ENCODE results near the gene MKI67. TPM values are rescaled to one million over a fixed set of nuclear protein-coding genes. Genes with fewer than 3 reads are reported as not detected.

The MKI67 gene
- total RNA-seq, 1 donor from 2014 or later, result 161 TPM

DNA sequence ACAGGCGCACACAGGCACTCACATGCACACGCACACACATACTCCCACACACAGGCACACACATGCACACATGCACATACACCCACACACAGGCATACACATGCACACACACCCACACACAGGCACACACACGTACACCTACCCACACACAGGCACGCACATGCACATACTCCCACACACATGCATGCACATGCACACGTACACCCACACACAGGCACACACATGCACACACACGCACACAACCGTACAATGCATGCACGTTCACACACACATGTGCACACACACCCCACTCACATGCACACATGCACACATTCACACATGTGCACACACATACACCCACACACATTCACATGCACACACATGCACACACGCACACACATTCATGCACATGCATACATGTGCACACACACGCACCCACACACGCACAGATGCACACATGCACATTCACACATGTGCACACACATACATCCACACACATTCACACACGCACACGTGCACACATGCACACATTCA lies 59.3 kb downstream of the MKI67 start:
- Mint-ChIP-seq H3K27me3 (no peaks in the 10 kb centered on the region), H3K9me3 (no peaks in the 10 kb centered on the region), H3K4me3 (no peak overlapping the region), H3K4me1 (peaks cover 50% of the 10 kb centered on the region), H3K27ac (peak overlapping the region; percentile 14), H3K36me3 (ENCODE audit: low read depth) (peaks cover 79% of the 10 kb centered on the region)
- intact Hi-C loops (cut with micrococcal nuclease), result no loop called here
- no peak for DNase-seq

DNA sequence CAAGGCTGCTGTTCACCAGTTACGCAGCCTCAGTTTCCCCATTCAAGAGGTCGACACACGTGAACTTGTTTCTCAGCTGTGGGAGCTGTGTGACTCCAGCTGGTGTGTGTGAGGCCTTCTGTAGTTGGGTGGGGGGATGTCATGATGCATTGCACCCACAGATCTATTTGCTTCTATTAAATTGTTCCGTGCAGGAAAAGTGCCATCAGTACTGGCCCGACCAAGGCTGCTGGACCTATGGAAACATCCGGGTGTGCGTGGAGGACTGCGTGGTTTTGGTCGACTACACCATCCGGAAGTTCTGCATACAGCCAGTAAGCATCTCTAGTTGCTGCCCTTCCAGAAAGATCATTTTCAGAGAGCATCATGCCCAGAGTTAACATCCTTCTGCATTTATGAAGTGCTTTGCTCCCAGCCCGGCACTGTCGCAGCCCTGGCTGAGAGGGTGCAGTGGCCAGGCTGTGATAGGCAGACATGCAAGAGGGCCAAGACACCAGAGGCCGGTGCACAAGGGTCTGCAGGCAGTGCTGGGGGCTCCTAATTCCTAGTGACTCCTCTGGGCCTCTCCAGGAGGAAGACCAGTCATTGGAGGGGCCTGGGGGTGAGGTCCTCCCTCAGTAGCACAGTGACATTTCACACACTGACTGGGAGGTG lies 60.2 kb downstream of the MKI67 start:
- peaks cover 51% of the 10 kb centered on the region for H3K4me1 Mint-ChIP-seq
- peaks cover 81% of the 10 kb centered on the region for H3K36me3 Mint-ChIP-seq (ENCODE audit: low read depth)
- intact Hi-C loops (cut with micrococcal nuclease), result no loop called here
- no peaks in the 10 kb centered on the region for H3K9me3 Mint-ChIP-seq
- DNase-seq, result no peak
- no peak overlapping the region for H3K27ac Mint-ChIP-seq
- no peak overlapping the region for H3K4me3 Mint-ChIP-seq
- no peaks in the 10 kb centered on the region for H3K27me3 Mint-ChIP-seq

DNA sequence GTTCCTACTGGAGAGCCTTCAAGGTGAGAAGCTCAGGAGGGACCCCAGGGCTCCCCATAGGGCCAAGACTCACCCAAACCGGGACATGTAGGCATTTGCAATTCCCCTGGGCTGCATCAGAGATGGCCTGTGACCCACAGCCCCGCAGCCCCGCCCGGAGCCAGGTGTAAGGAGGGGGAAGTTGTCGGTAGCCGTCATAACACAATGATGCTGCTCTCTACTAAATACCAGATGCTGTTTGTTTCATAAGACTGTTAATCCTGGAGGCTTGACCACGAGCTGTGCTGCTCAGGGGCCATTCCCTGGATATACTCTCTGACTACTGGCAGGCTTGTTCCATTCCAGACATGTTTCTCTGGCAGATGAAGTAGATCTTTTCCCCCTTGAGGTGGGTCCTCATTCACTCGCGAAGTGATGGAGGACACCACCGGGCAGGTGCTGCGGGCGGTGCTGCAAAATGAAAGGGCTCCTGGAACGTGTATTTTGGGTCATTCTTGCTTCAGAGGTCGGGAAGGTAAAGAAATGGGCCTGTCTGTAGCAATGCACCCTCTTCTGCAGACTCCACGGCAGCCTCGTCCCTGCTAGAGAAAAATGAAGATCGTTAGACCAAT lies 61.1 kb downstream of the MKI67 start:
- Mint-ChIP-seq H3K4me1 (peaks cover 52% of the 10 kb centered on the region), H3K27me3 (no peaks in the 10 kb centered on the region), H3K4me3 (peak overlapping the region; percentile 77), H3K9me3 (no peaks in the 10 kb centered on the region), H3K36me3 (ENCODE audit: low read depth) (peaks cover 82% of the 10 kb centered on the region), H3K27ac (peak overlapping the region; percentile 96)
- intact Hi-C loops (cut with micrococcal nuclease), result loop anchor here (1.0 kb wide), 4 partner anchors 18 to 82 kb away; partner anchors contain the start of gene MKI67
- DNase-seq, result no peak

DNA sequence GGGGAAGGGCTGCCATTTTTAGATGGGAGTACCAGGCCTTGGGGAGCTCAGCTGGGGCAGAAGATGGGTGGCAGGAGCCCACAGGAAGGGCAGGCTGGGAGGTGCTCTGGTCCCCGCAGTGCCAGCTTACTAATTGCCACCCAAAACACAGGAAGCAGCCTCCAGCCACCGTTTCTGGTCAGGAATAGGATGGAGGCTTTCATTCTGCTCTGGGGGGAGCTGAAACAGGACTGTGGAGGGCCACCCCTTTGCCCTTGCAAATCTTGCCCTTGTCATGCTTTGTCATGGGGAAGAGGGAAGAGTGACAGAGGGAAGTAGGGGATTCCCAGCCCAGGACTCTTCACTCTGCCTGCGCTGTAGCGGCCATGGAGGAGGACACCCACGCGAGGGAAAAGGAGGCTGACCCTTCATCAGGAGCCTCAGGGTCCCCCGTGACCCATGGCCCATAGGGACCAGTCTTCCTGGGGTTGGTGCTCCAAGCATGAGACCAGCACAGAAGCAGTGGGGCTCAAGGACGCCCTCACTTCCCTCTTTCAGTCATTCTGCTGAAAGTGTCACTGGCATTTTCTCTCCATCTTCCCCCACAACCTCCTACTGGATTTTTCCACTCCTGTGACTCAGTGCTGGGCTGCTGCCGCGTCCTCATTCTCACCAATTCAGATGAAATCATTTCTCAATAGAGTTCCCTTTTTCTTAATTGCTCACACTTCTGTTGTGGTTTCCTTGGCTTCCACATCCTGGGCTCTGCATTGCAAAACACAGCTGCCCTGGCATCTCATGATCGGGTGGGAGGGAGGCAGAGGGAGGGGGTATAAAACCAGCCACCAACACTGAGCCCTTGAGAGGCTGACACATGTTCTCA lies 61.9 kb downstream of the MKI67 start:
- intact Hi-C loops (cut with micrococcal nuclease), result loop anchor here (1.0 kb wide), 4 partner anchors 17 to 83 kb away; partner anchors contain the start of gene MKI67
- peaks cover 80% of the 10 kb centered on the region for H3K36me3 Mint-ChIP-seq (ENCODE audit: low read depth)
- DNase-seq, result peak; percentile 85
- no peaks in the 10 kb centered on the region for H3K9me3 Mint-ChIP-seq
- H3K4me3 Mint-ChIP-seq, result peak overlapping the region; percentile 77
- no peaks in the 10 kb centered on the region for H3K27me3 Mint-ChIP-seq
- H3K27ac Mint-ChIP-seq, result peak overlapping the region; percentile 96
- peaks cover 57% of the 10 kb centered on the region for H3K4me1 Mint-ChIP-seq

DNA sequence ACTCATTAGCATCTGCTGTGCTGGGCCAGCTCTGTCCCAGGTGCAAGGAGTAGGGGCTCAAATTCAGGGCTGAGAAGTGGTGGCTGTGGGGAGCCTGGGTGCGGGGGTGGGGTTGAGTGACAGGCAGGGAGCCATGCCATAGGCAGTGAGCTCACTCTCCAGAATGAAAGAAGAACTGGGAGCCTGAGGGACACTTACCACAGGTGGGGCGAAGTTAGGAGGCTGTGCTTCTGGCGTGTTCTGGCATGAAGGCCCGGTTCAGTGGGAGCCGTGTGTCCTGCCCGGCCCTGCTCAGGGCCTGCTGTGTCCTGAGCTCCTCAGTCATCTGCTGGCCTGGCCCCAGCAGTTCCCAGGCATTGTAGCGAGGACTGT lies 62.5 kb downstream of the MKI67 start:
- H3K36me3 Mint-ChIP-seq (ENCODE audit: low read depth), result peaks cover 81% of the 10 kb centered on the region
- H3K4me1 Mint-ChIP-seq, result peaks cover 57% of the 10 kb centered on the region
- no peaks in the 10 kb centered on the region for H3K9me3 Mint-ChIP-seq
- H3K4me3 Mint-ChIP-seq, result peak overlapping the region; percentile 77
- intact Hi-C loops (cut with micrococcal nuclease), result loop anchor here (1.0 kb wide), 5 partner anchors 16 to 84 kb away; partner anchors contain the start of gene MKI67
- peak; percentile 67 for DNase-seq
- H3K27me3 Mint-ChIP-seq, result no peaks in the 10 kb centered on the region
- peak overlapping the region; percentile 96 for H3K27ac Mint-ChIP-seq

DNA sequence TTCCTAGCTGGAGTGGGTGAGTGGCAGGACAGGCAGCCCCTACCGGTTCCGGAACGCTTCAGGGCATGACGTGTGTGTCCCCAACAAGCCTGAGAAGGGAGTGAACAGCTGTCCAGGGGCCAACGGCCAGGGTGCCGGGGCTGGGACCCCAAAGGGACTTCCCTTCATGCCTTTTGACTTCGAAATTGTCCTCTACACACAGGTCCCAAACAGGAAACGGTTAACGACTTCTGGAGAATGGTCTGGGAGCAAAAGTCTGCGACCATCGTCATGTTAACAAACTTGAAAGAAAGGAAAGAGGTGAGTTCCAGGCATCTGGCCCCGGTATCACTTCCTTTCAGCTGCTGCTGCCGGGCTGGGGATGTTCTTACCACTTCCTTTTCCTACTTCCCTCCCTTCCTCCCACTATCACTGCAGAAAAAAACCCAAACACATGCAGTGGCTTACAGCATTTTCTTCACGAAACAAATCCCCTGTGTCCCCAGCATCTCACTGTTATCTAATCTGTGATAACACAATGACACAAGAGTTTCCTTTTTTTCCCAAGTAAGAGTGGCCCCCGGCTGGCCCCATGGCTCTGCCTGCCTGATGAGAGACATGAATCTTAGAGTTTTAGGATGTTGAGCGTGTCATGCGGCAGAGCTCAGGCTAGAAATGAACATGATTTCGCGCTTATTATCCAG lies 63.2 kb downstream of the MKI67 start:
- no peaks in the 10 kb centered on the region for H3K9me3 Mint-ChIP-seq
- H3K36me3 Mint-ChIP-seq (ENCODE audit: low read depth), result peaks cover 81% of the 10 kb centered on the region
- H3K4me3 Mint-ChIP-seq, result peak overlapping the region; percentile 77
- H3K4me1 Mint-ChIP-seq, result peaks cover 57% of the 10 kb centered on the region
- intact Hi-C loops (cut with micrococcal nuclease), result loop anchor here (1.0 kb wide), 1 partner anchor 72 kb away; no protein-coding TSS in a partner anchor
- H3K27me3 Mint-ChIP-seq, result no peaks in the 10 kb centered on the region
- peak; percentile 87 for DNase-seq
- peak overlapping the region; percentile 96 for H3K27ac Mint-ChIP-seq

DNA sequence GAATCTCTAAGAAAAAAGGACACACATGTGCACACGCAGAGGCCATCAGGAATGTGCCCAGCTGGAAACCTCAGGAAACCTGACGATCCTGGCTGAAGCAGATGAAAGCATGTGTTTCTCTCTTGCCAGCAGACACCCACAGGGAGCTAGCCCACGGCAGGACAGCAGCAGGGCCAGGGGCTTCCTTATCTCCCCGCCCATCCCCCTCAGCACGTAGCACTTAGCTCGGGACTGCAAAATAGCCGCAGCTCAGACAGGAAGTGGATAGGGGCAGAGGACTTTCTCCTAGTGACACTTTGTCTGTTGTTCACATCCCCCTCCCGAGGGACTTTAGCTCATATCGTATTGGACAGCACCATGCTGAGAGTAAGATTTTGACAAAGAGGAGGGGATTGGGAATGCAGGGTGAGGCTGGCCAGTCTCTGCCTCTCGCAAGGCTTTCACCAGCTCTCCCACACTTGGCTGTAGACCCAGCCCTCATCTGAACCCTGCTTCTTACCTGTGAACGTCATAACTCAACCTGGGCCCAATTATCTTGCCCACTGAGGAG lies 63.8 kb downstream of the MKI67 start:
- intact Hi-C loops (cut with micrococcal nuclease), result no loop called here
- Mint-ChIP-seq H3K9me3 (no peaks in the 10 kb centered on the region), H3K27me3 (no peaks in the 10 kb centered on the region), H3K36me3 (ENCODE audit: low read depth) (peaks cover 79% of the 10 kb centered on the region), H3K4me1 (peaks cover 59% of the 10 kb centered on the region), H3K4me3 (peak overlapping the region; percentile 77), H3K27ac (peak overlapping the region; percentile 96)
- DNase-seq, result no peak

DNA sequence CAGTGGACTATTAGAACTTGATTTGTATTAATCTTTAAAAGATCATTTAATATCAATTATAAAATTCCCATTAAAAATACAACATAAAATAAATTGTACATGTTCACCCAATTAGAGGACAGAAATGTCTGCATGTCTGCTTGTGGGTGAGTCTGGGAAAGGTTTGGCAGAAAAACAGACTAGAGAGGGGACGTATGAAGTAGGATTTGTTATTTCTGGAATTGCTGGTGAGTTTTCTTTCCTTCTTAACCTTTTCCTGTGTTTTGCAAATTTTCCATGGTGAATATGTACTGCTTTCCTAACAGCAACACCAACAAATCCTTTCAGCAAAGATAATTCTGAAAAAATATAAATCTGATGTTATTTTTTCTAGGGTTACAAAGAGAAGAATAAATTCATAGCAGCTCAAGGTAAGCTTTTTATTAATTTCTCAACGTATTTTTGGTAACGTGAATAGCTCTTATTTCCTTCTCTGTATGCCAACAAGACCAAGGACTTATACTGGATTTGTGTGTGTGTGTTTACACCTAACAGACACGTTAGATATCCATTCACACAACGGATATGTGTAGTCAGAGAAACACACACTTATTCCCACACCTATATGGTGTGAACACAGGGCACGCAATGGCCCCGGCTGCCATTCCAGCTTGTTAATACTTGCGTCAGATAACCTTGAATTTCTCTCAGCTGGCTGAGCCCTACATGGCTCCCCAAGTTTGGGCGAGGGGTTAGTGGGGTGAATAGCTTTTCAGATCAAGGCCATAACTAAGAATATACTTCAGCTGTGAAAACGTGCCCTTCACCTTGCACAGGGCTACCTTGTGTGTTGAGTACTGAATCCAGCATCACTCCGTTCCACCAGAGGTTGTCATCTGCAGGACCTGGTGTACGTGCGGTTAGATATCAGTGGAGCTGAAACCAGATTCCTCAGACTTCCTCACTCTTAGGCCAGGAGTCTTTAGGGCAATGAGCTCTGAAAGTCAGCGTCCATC lies 64.6 kb downstream of the MKI67 start:
- no peak for DNase-seq
- H3K4me3 Mint-ChIP-seq, result peak overlapping the region; percentile 37
- peaks cover 52% of the 10 kb centered on the region for H3K4me1 Mint-ChIP-seq
- peak overlapping the region; percentile 57 for H3K27ac Mint-ChIP-seq
- H3K27me3 Mint-ChIP-seq, result no peaks in the 10 kb centered on the region
- H3K9me3 Mint-ChIP-seq, result no peaks in the 10 kb centered on the region
- H3K36me3 Mint-ChIP-seq (ENCODE audit: low read depth), result peaks cover 77% of the 10 kb centered on the region
- intact Hi-C loops (cut with micrococcal nuclease), result no loop called here

DNA sequence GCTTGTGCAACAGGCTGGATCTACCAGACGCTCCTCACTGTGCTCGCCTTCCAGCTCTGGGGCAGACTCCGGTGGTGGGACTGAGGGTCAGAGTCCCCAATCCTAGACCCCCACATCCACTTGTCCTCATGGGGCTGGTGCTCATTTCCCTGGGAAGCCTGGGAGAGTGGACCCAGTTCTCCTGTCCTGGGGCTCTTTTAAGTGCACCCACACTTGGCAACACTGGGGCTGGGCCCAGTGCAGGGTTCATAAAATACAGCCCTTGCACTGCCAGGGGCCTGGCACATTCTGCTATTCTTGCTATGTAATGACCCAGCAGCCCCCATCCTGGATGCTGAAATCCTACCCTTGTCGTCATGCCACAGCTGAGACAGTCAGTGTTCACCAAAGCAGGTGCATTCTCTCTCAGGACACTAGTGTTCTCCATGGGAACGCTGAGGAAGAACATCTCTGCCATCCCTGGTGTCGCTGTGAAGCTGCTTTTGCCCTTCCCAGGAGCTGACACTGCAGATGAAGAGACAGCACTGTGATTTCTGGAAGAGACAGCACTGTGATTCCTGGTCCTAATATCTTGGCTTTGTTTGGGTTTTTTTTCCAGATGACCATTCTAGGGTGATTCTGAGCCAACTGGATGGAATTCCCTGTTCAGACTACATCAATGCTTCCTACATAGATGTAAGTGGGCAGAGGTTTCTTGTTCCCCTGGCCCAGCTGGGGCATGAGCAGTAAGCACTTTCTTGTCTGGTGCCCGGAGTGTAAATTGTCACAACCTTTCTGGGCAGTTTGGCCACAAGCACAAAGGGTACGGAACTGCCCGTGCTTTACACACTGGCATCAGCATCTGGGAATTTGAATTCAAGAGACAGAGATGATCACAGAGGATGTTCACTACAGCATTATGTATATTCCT lies 65.6 kb downstream of the MKI67 start:
- peaks cover 46% of the 10 kb centered on the region for H3K4me1 Mint-ChIP-seq
- H3K27ac Mint-ChIP-seq, result peak overlapping the region; percentile 73
- no peaks in the 10 kb centered on the region for H3K9me3 Mint-ChIP-seq
- H3K36me3 Mint-ChIP-seq (ENCODE audit: low read depth), result peaks cover 77% of the 10 kb centered on the region
- H3K4me3 Mint-ChIP-seq, result no peak overlapping the region
- intact Hi-C loops (cut with micrococcal nuclease), result no loop called here
- DNase-seq, result no peak
- H3K27me3 Mint-ChIP-seq, result no peaks in the 10 kb centered on the region

DNA sequence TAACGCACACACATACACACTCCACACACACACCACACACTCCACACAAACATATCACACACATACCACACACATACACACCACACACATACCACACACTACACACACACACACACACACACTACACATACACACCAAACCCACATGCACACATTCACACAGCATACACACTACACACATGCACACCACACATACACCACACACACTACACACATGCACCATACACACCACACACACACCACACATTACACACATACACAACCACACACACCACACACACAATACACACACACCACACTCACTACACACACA lies 66.3 kb downstream of the MKI67 start:
- H3K9me3 Mint-ChIP-seq, result no peaks in the 10 kb centered on the region
- intact Hi-C loops (cut with micrococcal nuclease), result no loop called here
- H3K4me3 Mint-ChIP-seq, result no peak overlapping the region
- no peaks in the 10 kb centered on the region for H3K27me3 Mint-ChIP-seq
- peaks cover 79% of the 10 kb centered on the region for H3K36me3 Mint-ChIP-seq (ENCODE audit: low read depth)
- no peak for DNase-seq
- H3K27ac Mint-ChIP-seq, result peak overlapping the region; percentile 73
- peaks cover 41% of the 10 kb centered on the region for H3K4me1 Mint-ChIP-seq

DNA sequence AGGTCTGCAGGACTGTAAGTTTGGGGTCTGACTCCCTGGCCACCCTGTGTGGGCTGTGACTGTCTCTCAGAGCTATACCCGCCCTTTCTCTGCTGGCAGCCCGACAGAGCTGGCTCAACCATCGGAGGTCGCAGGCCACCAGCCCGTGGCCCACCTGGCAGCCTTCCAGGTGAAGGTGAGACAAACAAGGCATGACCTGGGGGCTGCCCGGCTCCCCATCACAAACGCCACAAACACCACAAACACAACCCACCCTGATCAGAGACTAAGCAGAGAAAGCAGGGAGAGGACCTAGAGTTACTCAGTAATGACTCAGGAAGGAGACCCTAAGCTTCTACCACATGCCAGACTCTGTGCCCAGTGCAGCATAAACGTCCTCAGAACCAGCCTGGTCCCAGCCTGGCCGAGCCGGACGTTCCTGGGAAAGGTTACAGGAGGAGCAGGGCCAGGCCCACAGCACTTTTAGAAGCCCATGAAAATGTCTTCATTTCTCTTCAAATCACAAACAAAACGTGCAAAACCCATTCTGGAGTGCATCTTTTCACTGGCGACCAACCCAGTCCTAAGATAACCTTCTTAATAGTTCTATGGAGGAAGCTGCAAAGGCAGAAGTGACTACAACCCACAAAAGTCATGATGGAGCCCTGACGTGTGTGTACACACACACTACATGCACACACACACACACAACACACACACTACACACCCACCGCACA lies 66.8 kb downstream of the MKI67 start:
- no peaks in the 10 kb centered on the region for H3K9me3 Mint-ChIP-seq
- peaks cover 76% of the 10 kb centered on the region for H3K36me3 Mint-ChIP-seq (ENCODE audit: low read depth)
- intact Hi-C loops (cut with micrococcal nuclease), result no loop called here
- H3K27ac Mint-ChIP-seq, result peak overlapping the region; percentile 73
- H3K27me3 Mint-ChIP-seq, result no peaks in the 10 kb centered on the region
- no peak for DNase-seq
- H3K4me1 Mint-ChIP-seq, result peaks cover 36% of the 10 kb centered on the region
- H3K4me3 Mint-ChIP-seq, result no peak overlapping the region

Measured in activated CD4-positive, alpha-beta T cell treated with anti-CD3 and anti-CD28 coated beads, Interleukin-2, amount 10 ng/mL, durations not matched to agents 24 days and 14 days (primary cell).